A549 (cell line): ENCODE data around the gene PPL. TPM values are rescaled to one million over a fixed set of nuclear protein-coding genes. Genes with fewer than 3 reads are reported as not detected.

Experiments used
- ATAC-seq, 2 experiments: fragments of 200-7000 bp in 1 of 2; fragments of >200 bp in 1 of 2; cut with Nextera tagmentation in 1 of 2; cut with Tn5 transposase in 1 of 2; 3 replicates each; pipeline versions ENCODE4 v1.8.0 to v1.9.1; 2018 to 2020; ENCODE audit warnings: mild to moderate bottlenecking in 1 of 2, moderate library complexity in 1 of 2
- CTCF ChIA-PET: fragments of 300-600 bp; sonication (Branson Sonifier 250); formaldehyde crosslinking; extraction: SDS; loops from one replicate; lab custom pipeline; 2021; ENCODE audit warnings: antibody characterized with exemption, inconsistent platforms; lab: Yijun Ruan, JAX
- POLR2A ChIA-PET: fragments of 350-600 bp; formaldehyde crosslinking; extraction: SDS; loops from one replicate; lab custom pipeline; 2021; ENCODE audit warnings: antibody characterized with exemption, inconsistent platforms; lab: Yijun Ruan, JAX
- DNase-seq, 2 experiments: peaks; one replicate each; pipeline versions ENCODE4 v3.0.0 to v3.0.0-alpha.2; 2011 to 2016; ENCODE audit warnings: low read depth in 1 of 2, low spot score in 1 of 2
- FAIRE-seq: peaks from 2 replicates; lab custom pipeline; 2011; peaks lifted over from hg19 to GRCh38; lab: Jason Lieb, UNC
- H3K27ac ChIP-seq, 2 experiments: fragments of >200 bp; sonication (Bioruptor Twin); formaldehyde crosslinking; 3 replicates each; pipeline ENCODE4 v1.5.1; 2016 to 2017
- H3K4me1 ChIP-seq: fragments of >200 bp; sonication (Bioruptor Twin); formaldehyde crosslinking; 3 replicates; pipeline ENCODE4 v1.6.1; 2016
- H3K4me2 ChIP-seq: fragments of >200 bp; sonication (Bioruptor Twin); formaldehyde crosslinking; 3 replicates; pipeline ENCODE4 v1.6.1; 2016
- H3K4me3 ChIP-seq: fragments of >200 bp; sonication (Bioruptor Twin); formaldehyde crosslinking; 3 replicates; pipeline ENCODE4 v1.5.1; 2016
- H3K9me3 ChIP-seq: fragments of >200 bp; sonication (Bioruptor Twin); formaldehyde crosslinking; 3 replicates; pipeline ENCODE4 v1.6.1; 2016
- CBX2 ChIP-seq: fragments of 200-600 bp; sonication (generic); IDR thresholded peaks from 2 replicates; pipeline ENCODE4 v1.6.1; 2016; ENCODE audit warnings: low read depth, mild to moderate bottlenecking, borderline replicate concordance
- CHD4 ChIP-seq: fragments of 200-600 bp; sonication (generic); IDR thresholded peaks from 2 replicates; pipeline ENCODE4 v1.6.1; 2016; ENCODE audit warnings: antibody characterized with exemption, mild to moderate bottlenecking, borderline replicate concordance
- ELK1 ChIP-seq: fragments of 150-350 bp; IDR thresholded peaks from 2 replicates; pipeline ENCODE4 v1.6.1; 2014; ENCODE audit warnings: low read depth, mild to moderate bottlenecking, low read length
- FOSB ChIP-seq: fragments of 250-450 bp; sonication (Bioruptor Pico); IDR thresholded peaks from 2 replicates; pipeline ENCODE4 v1.5.0; 2020; ENCODE audit warnings: mild to moderate bottlenecking, moderate library complexity
- HDAC2 ChIP-seq: fragments of 200-600 bp; sonication (generic); IDR thresholded peaks from 2 replicates; pipeline ENCODE4 v1.6.1; 2016
- HES2 ChIP-seq: fragments of >200 bp; sonication (Bioruptor Twin); formaldehyde crosslinking; IDR thresholded peaks from 2 replicates; pipeline ENCODE4 v1.6.1; 2016
- MAX ChIP-seq: IDR thresholded peaks from 2 replicates; pipeline ENCODE4 v1.6.1; 2012
- MYC ChIP-seq: IDR thresholded peaks from 2 replicates; pipeline ENCODE4 v1.6.1; 2012; ENCODE audit warnings: mild to moderate bottlenecking, inconsistent platforms, low read length, improper control_type of control experiment, borderline replicate concordance
- PHF8 ChIP-seq: fragments of 200-600 bp; sonication (generic); IDR thresholded peaks from 2 replicates; pipeline ENCODE4 v1.6.1; 2016; ENCODE audit warnings: low read depth, mild to moderate bottlenecking, antibody characterized with exemption, moderate library complexity, borderline replicate concordance
- POLR2A ChIP-seq: IDR thresholded peaks from 2 replicates; pipeline ENCODE4 v1.6.1; 2012; ENCODE audit warnings: mild to moderate bottlenecking, low read length
- RFX5 ChIP-seq: fragments of 450-650 bp; IDR thresholded peaks from 2 replicates; pipeline ENCODE4 v1.7.1; 2014; ENCODE audit warnings: antibody characterized with exemption, mild to moderate bottlenecking, moderate library complexity
- RNF2 ChIP-seq: fragments of 200-600 bp; sonication (generic); IDR thresholded peaks from 2 replicates; pipeline ENCODE4 v1.6.1; 2016; ENCODE audit warnings: low read depth, mild to moderate bottlenecking, antibody characterized with exemption, moderate library complexity, borderline replicate concordance
- SMC3 ChIP-seq: fragments of >200 bp; sonication (Bioruptor Twin); formaldehyde crosslinking; IDR thresholded peaks from 3 replicates; pipeline ENCODE4 v1.6.1; 2018; ENCODE audit warnings: inconsistent platforms
- TFCP2L1 ChIP-seq: fragments of 250-450 bp; sonication (Bioruptor Pico); IDR thresholded peaks from 2 replicates; pipeline ENCODE4 v1.5.0; 2021; ENCODE audit warnings: mild to moderate bottlenecking
- TP53 ChIP-seq: fragments of 250-450 bp; sonication (Bioruptor Pico); IDR thresholded peaks from 2 replicates; pipeline ENCODE4 v1.5.0; 2021; ENCODE audit warnings: mild to moderate bottlenecking, moderate library complexity
- WGBS: methylation state at CpG from one replicate; pipeline ENCODE4 v1.1.6; 2017; ENCODE audit errors: missing lambda C conversion rate; 5-methylcytosine and 5-hydroxymethylcytosine counted together
- polyA minus RNA-seq: library from RNA; depleted of rRNA, polyadenylated mRNA; stranded (reverse); fragments of >200 nt; gene quantifications from 2 replicates; pipeline ENCODE4 v1.2.3, GENCODE V29; 2011; rRNA and poly(A)+ RNA removed
- polyA plus RNA-seq, 4 experiments: library from polyadenylated mRNA; depleted of rRNA in 3 of 4; stranded (reverse); fragments of >200 nt; fragmentation: RNase III in 1 of 4; extraction: RNeasy Plus Mini Kit Qiagen cat#74134 plus additional on column Dnase treatment in 1 of 4; gene quantifications; 2 replicates in 3 of 4; 3 replicates in 1 of 4; pipeline ENCODE4 v1.2.3, GENCODE V29; 2011 to 2017
- TF ChIP-seq, protein P1 (sequence below): fragments of >200 bp; sonication (Bioruptor Twin); formaldehyde crosslinking; IDR thresholded peaks from 3 replicates; pipeline ENCODE4 v1.6.1; 2016
- TF ChIP-seq, protein P2 (sequence below): fragments of 450-650 bp; IDR thresholded peaks from 2 replicates; pipeline ENCODE4 v1.6.1; 2014; ENCODE audit warnings: antibody characterized with exemption

Gene PPL, protein sequence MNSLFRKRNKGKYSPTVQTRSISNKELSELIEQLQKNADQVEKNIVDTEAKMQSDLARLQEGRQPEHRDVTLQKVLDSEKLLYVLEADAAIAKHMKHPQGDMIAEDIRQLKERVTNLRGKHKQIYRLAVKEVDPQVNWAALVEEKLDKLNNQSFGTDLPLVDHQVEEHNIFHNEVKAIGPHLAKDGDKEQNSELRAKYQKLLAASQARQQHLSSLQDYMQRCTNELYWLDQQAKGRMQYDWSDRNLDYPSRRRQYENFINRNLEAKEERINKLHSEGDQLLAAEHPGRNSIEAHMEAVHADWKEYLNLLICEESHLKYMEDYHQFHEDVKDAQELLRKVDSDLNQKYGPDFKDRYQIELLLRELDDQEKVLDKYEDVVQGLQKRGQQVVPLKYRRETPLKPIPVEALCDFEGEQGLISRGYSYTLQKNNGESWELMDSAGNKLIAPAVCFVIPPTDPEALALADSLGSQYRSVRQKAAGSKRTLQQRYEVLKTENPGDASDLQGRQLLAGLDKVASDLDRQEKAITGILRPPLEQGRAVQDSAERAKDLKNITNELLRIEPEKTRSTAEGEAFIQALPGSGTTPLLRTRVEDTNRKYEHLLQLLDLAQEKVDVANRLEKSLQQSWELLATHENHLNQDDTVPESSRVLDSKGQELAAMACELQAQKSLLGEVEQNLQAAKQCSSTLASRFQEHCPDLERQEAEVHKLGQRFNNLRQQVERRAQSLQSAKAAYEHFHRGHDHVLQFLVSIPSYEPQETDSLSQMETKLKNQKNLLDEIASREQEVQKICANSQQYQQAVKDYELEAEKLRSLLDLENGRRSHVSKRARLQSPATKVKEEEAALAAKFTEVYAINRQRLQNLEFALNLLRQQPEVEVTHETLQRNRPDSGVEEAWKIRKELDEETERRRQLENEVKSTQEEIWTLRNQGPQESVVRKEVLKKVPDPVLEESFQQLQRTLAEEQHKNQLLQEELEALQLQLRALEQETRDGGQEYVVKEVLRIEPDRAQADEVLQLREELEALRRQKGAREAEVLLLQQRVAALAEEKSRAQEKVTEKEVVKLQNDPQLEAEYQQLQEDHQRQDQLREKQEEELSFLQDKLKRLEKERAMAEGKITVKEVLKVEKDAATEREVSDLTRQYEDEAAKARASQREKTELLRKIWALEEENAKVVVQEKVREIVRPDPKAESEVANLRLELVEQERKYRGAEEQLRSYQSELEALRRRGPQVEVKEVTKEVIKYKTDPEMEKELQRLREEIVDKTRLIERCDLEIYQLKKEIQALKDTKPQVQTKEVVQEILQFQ (N-terminal part only)
- polyA plus RNA-seq (2011; rRNA removed) (2.6 and 2.7 TPM in 2 replicates), polyA plus RNA-seq (2017; fragmentation: RNase III; extraction: RNeasy Plus Mini Kit Qiagen cat#74134 plus additional on column Dnase treatment) (1.8 to 2.9 TPM (median 2.0 TPM) in 3 replicates), polyA minus RNA-seq (3.4 and 4.0 TPM in 2 replicates)
- 1.2 and 1.5 TPM in 2 replicates for polyA plus RNA-seq (2012; cell fraction: cytosol; rRNA removed)
- 5.2 and 6.0 TPM in 2 replicates for polyA plus RNA-seq (2012; cell fraction: nucleus; rRNA removed)

GRCh38 chr16:4936991-4937781 is at the start of gene PPL:
TSS of gene PPL (minus strand) at chr16:4937148. CDS start at chr16:4937045, 103 bp downstream.
- peak; percentile 67 to 71 for ATAC-seq
- peak; percentile 6; the same call in 1 of the 2 replicates for TF ChIP-seq POLR2A
- TF ChIP-seq SMC3: peak; percentile 8; the same call in 1 of the 3 replicates
- TF ChIP-seq MAX: no peak
- FAIRE-seq: no peak
- H3K27ac ChIP-seq: peak within 1 kb of the TSS; percentile 69 to 89
- H3K4me2 ChIP-seq: peak within 1 kb of the TSS; percentile 98
- peaks cover 23% of the 10 kb centered on the region for H3K4me1 ChIP-seq
- no peaks in the 10 kb centered on the region for H3K9me3 ChIP-seq
- DNase-seq: peak in 1 of 2 experiments; percentile 73
- ChIA-PET POLR2A (no interaction called here), CTCF (interaction anchor here (0.7 to 4.4 kb wide), 13 partner anchors 7 to 111 kb away, joined by 3 to 26 read pairs (median 4); no protein-coding TSS in a partner anchor)
- WGBS: 76% methylated on average over 9 of the region's 76 CpGs
- peak within 1 kb of the TSS; percentile 78 for H3K4me3 ChIP-seq

DNA sequence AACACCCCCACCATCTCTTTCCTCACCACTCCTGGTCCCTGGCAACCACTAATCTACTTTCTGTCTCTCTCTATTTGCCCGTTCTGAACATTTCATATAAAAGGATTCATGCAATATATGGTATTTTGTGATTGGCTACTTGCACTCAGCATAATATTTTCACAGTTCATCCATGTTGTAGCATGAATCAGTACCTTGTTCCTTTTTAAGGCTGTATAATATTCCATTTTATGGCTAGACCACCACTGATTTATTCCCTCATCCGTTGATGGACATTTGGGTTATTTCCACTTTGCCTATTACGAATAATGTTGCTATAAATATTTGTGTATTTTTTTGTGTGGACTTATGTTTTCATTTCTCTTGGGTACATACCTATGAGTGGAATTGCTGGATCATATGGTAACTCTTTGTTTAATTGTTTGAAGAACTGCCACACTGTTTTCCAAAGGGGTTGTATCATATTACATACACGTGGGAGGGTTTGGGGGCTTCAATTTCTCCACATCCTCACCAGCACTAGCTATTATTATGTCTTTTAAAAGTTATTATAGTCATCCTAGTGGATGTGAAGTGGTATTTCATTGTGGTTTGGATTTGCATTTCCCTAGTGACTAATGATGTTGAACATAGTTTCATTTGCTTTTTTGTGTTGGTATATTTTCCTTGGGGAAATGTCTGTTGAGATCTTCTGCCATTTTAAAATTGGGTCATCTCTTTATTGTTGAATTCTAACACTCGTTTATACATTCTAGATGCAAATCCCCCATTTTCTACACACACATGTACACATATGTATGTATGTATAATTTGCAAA is 47.4 kb upstream of the PPL start:
- H3K27ac ChIP-seq: no peak overlapping the region
- H3K4me3 ChIP-seq: no peak overlapping the region
- no peak overlapping the region for H3K4me2 ChIP-seq
- TF ChIP-seq CHD4 (no peak), RFX5 (peak; percentile 60; the same call in 1 of the 2 replicates), MYC (no peak), TP53 (CRISPR knock-in tag) (no peak), ELK1 (no peak)
- peaks cover 7% of the 10 kb centered on the region; the same call in 1 of the 3 replicates for H3K9me3 ChIP-seq
- WGBS: 18% methylated on average over 5 of the region's 5 CpGs
- CTCF ChIA-PET: no interaction called here
- H3K4me1 ChIP-seq: peaks cover 9% of the 10 kb centered on the region; the same call in 1 of the 3 replicates
- POLR2A ChIA-PET: no interaction called here
- FAIRE-seq (no peak), DNase-seq (no peak), ATAC-seq (no peak)

GRCh38 chr16:4982056-4982867 is 45.3 kb upstream of the PPL start:
- ChIA-PET CTCF (interaction anchor here (0.7 to 1.2 kb wide), 2 partner anchors 7 to 9 kb away, joined by 3 read pairs; no protein-coding TSS in a partner anchor), POLR2A (no interaction called here)
- no peak overlapping the region for H3K27ac ChIP-seq
- peak; percentile 50 to 58; a peak in 4 of 6 replicates for ATAC-seq
- H3K9me3 ChIP-seq: peaks cover 7% of the 10 kb centered on the region; the same call in 1 of the 3 replicates
- WGBS: 40% methylated on average over 13 of the region's 20 CpGs
- no peak overlapping the region for H3K4me2 ChIP-seq
- DNase-seq: no peak
- no peak for FAIRE-seq
- no peak overlapping the region for H3K4me3 ChIP-seq
- TF ChIP-seq, protein P1, sequence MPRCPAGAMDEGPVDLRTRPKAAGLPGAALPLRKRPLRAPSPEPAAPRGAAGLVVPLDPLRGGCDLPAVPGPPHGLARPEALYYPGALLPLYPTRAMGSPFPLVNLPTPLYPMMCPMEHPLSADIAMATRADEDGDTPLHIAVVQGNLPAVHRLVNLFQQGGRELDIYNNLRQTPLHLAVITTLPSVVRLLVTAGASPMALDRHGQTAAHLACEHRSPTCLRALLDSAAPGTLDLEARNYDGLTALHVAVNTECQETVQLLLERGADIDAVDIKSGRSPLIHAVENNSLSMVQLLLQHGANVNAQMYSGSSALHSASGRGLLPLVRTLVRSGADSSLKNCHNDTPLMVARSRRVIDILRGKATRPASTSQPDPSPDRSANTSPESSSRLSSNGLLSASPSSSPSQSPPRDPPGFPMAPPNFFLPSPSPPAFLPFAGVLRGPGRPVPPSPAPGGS: no peak
- no peak for TF ChIP-seq CBX2
- no peak for TF ChIP-seq PHF8
- no peak for TF ChIP-seq RNF2
- TF ChIP-seq FOSB: no peak
- TF ChIP-seq HDAC2: no peak
- no peak for TF ChIP-seq TFCP2L1
- TF ChIP-seq HES2: no peak
- TF ChIP-seq, protein P2, sequence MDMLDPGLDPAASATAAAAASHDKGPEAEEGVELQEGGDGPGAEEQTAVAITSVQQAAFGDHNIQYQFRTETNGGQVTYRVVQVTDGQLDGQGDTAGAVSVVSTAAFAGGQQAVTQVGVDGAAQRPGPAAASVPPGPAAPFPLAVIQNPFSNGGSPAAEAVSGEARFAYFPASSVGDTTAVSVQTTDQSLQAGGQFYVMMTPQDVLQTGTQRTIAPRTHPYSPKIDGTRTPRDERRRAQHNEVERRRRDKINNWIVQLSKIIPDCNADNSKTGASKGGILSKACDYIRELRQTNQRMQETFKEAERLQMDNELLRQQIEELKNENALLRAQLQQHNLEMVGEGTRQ: no peak
- TF ChIP-seq RFX5: no peak
- no peaks in the 10 kb centered on the region for H3K4me1 ChIP-seq
